Raji (cell line): ENCODE results near the gene ROR2.

Experiments
- POLR2A ChIP-seq: IDR thresholded peaks from 2 replicates; pipeline ENCODE4 v1.6.1; 2011; ENCODE audit warnings: low read depth, low read length, control low read depth; ENCODE audit not compliant: insufficient read depth

ROR2 gene

GRCh38 chr9:91694081-91694870 is 255.8 kb downstream of the ROR2 start:
- TF ChIP-seq POLR2A: no peak

GRCh38 chr9:91693226-91693625 is 256.8 kb downstream of the ROR2 start:
- TF ChIP-seq POLR2A: no peak

GRCh38 chr9:91690540-91691249 is 259.3 kb downstream of the ROR2 start:
- no peak for TF ChIP-seq POLR2A

- TF ChIP-seq POLR2A: no peak
These were observed 261.0 kb downstream of the ROR2 start for GRCh38 chr9:91689006-91689405.

- no peak for TF ChIP-seq POLR2A
These were observed 266.8 kb downstream of the ROR2 start for GRCh38 chr9:91683269-91683668.

GRCh38 chr9:91682806-91683205 is 267.2 kb downstream of the ROR2 start:
- no peak for TF ChIP-seq POLR2A

- no peak for TF ChIP-seq POLR2A
These were observed 268.3 kb downstream of the ROR2 start for GRCh38 chr9:91681461-91682305.

- no peak for TF ChIP-seq POLR2A
These were observed 269.0 kb downstream of the ROR2 start for GRCh38 chr9:91680998-91681397.

GRCh38 chr9:91680106-91680505 is 269.9 kb downstream of the ROR2 start:
- TF ChIP-seq POLR2A: no peak

GRCh38 chr9:91678807-91679580 is 271.0 kb downstream of the ROR2 start:
- no peak for TF ChIP-seq POLR2A

- TF ChIP-seq POLR2A: no peak
These were observed 272.1 kb downstream of the ROR2 start for GRCh38 chr9:91677822-91678436.

- TF ChIP-seq POLR2A: no peak
These were observed 272.7 kb downstream of the ROR2 start for GRCh38 chr9:91677331-91677730.

GRCh38 chr9:91676046-91676445 is 274.0 kb downstream of the ROR2 start:
- TF ChIP-seq POLR2A: no peak

GRCh38 chr9:91664663-91665062 is 285.4 kb downstream of the ROR2 start:
- TF ChIP-seq POLR2A: no peak
